NCI-H345 treated with DMSO at 0.1 percent for 48 hours (cell line): Measurements from ENCODE around the gene MAGEB6.
"Not testable (repeated sequence)": the region's sequence is repeated elsewhere in the genome, so short reads cannot be mapped to it uniquely, and the experiment has no call there.

Source experiments
- DNase-seq: peaks from one replicate; lab custom pipeline; 2025; ENCODE audit not compliant: unreplicated experiment; lab: John Stamatoyannopoulos, UW

Gene MAGEB6, protein sequence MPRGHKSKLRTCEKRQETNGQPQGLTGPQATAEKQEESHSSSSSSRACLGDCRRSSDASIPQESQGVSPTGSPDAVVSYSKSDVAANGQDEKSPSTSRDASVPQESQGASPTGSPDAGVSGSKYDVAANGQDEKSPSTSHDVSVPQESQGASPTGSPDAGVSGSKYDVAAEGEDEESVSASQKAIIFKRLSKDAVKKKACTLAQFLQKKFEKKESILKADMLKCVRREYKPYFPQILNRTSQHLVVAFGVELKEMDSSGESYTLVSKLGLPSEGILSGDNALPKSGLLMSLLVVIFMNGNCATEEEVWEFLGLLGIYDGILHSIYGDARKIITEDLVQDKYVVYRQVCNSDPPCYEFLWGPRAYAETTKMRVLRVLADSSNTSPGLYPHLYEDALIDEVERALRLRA

GRCh38 chrX:26192204-26192603, at the start of gene MAGEB6:
TSS of gene MAGEB6 (plus strand) at chrX:26192440. CDS start at chrX:26193847, 1,407 bp downstream.
- no peak for DNase-seq

GRCh38 chrX:26146024-26146423, 46.2 kb upstream of the MAGEB6 start:
- no peak for DNase-seq

- no peak for DNase-seq
Measured at GRCh38 chrX:26160301-26160700, 31.9 kb upstream of the MAGEB6 start, which contains the start of gene MAGEB6B. TSS of gene MAGEB6B (plus strand) at chrX:26160601. CDS start at chrX:26160601, 0 bp downstream.

DNA sequence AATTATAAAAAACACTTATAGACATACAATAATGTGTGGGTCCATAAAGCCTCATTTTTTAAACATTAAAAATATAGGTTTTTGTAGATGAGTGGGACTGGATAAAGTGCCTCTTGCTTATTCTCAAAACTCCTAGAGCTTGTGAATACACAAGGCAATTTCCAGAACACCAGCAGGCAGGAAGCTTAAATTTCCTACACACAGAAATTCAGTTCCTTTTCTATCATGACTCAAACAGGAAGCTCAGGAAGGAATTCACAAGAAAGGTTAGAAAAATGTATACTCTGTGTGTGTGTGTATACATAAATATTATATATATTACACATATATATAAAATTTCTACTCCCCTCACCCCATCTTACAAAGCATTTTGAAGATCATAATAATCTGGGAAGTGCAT, 11.3 kb downstream of the MAGEB6 start:
- DNase-seq = no peak

- not testable (repeated sequence) for DNase-seq
Measured at GRCh38 chrX:26204717-26205116, 12.5 kb downstream of the MAGEB6 start.

DNA sequence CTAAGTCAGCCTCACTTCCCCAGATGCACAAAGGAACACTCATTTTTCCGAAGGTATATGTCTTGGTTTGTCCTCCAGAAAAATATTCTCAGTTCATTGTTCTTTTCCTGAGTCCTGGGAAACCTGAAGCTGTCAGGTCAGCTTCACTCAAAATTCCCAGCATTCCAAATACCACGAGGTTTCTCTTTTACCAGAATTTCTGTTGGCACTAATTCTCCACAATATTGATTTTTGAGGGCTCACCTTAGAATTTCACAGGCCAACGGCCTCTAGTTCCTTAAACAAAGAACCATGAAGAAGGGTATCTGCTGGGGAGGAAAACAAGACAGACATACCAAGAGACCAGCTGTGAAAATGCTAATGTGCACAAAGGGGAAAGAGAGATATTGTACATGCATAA, 15.8 kb downstream of the MAGEB6 start:
- no peak for DNase-seq

DNA sequence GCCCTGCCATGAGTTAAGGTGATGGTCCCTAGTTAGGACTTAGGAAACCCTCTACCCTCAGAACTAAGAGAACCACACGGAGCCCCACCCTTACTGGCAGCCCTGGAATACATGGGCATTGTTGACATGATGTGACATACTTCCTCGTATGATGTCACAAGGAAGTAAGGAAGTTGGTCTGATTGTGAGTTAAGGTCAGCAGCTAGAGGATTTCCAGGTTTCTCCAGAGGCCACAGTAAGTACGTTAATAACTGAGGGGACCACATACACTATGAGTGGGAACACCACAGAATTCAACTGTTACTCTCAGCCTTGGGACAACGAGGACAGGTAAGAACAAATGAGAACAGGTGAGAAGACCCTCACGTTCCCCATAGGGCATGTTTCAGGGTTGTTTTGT, 23.6 kb downstream of the MAGEB6 start, which contains the start of gene MAGEB5:
Gene MAGEB5, plus strand, starts transcription at position 301 of the 400 bp plus-strand sequence. CDS start 1,133 bp downstream, outside the sequence.
- no peak for DNase-seq

GRCh38 chrX:26219351-26219750, 27.1 kb downstream of the MAGEB6 start:
- no peak for DNase-seq

DNA sequence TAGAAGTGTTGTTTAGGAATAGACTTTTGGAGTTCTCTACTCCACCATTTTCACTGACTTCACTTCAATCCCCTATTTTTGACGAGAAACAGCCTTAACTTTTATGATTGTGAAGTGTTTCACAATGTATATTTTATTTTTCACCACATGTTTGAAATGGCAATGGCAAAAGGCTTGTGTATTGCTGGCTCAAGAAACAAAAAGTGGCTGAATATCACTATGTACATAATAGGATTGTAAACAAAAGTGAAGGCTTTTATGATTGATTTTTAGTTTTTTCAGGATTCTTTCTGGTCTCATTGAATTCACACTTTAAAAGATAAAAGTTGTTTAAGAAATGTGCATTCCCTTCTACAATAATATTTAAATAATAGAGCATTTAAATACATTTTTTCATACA, 41.9 kb downstream of the MAGEB6 start:
- DNase-seq = no peak
